SK-N-SH (cell line): Measurements from ENCODE around the gene GRM2. TPM values are rescaled to one million over a fixed set of nuclear protein-coding genes. Genes with fewer than 3 reads are reported as not detected.

Experiments used
- CTCF ChIA-PET: fragments of 300-600, 350-600 bp; formaldehyde crosslinking; extraction: SDS; loops from one replicate; lab custom pipeline; 2021; lab: Yijun Ruan, JAX
- POLR2A ChIA-PET: fragments of 350-600 bp; sonication (Branson Sonifier 250); formaldehyde crosslinking; extraction: SDS; loops from one replicate; lab custom pipeline; 2020; ENCODE audit warnings: antibody characterized with exemption, inconsistent platforms; lab: Yijun Ruan, JAX
- DNase-seq: peaks from one replicate; pipeline ENCODE4 v3.0.0; 2012
- H2AFZ ChIP-seq: fragments of 200-600 bp; sonication (generic); 2 replicates; pipeline ENCODE4 v1.8.1; 2016; ENCODE audit warnings: antibody characterized with exemption, mild to moderate bottlenecking, low read depth
- H3F3A ChIP-seq: fragments of 200-600 bp; sonication (generic); replicated peaks from 2 replicates; pipeline ENCODE3; 2016; ENCODE audit warnings: antibody characterized with exemption, mild to moderate bottlenecking; ENCODE audit not compliant: insufficient read depth
- H3K27ac ChIP-seq, 2 experiments: fragments of 200-500 bp in 1 of 2; fragments of 200-600 bp in 1 of 2; sonication (Bioruptor generic) in 1 of 2; sonication (generic), shearing (Covaris generic) in 1 of 2; 2 replicates each; pipeline versions ENCODE4 v1.5.1 to v1.6.1; 2014 to 2016; ENCODE audit warnings: low read depth in 2 of 2, inconsistent platforms in 1 of 2, low read length in 1 of 2, mild to moderate bottlenecking in 1 of 2, mixed read lengths in 1 of 2
- H3K27me3 ChIP-seq: fragments of 200-600 bp; sonication (generic), shearing (Covaris generic); 2 replicates; pipeline ENCODE4 v1.6.1; 2016; ENCODE audit warnings: mixed run types; ENCODE audit not compliant: insufficient read depth
- H3K36me3 ChIP-seq, 2 experiments: fragments of 200-500 bp in 1 of 2; fragments of 200-600 bp in 1 of 2; sonication (Bioruptor generic) in 1 of 2; sonication (generic) in 1 of 2; replicated peaks in 1 of 2; 2 replicates each; pipeline versions ENCODE3 to v1.5.1; 2014 to 2016; ENCODE audit warnings: low read length in 1 of 2, mild to moderate bottlenecking in 1 of 2; ENCODE audit not compliant: insufficient read depth in 2 of 2, control insufficient read depth in 1 of 2
- H3K4me1 ChIP-seq, 2 experiments: fragments of 200-500 bp in 1 of 2; fragments of 200-600 bp in 1 of 2; sonication (Bioruptor generic) in 1 of 2; sonication (generic), shearing (Covaris generic) in 1 of 2; 2 replicates each; pipeline versions ENCODE4 v1.5.1 to v1.6.1; 2014 to 2016; ENCODE audit warnings: low read depth in 1 of 2, low read length in 1 of 2, mixed run types in 1 of 2; ENCODE audit not compliant: insufficient read depth in 2 of 2, control insufficient read depth in 1 of 2
- H3K4me2 ChIP-seq: fragments of 200-600 bp; sonication (generic), shearing (Covaris generic); 2 replicates; pipeline ENCODE4 v1.6.1; 2017; ENCODE audit warnings: mixed run types
- H3K4me3 ChIP-seq, 2 experiments: fragments of 200-500 bp in 1 of 2; fragments of 200-600 bp in 1 of 2; sonication (Bioruptor generic) in 1 of 2; sonication (generic), shearing (Covaris generic) in 1 of 2; 2 replicates each; pipeline versions ENCODE4 v1.5.1 to v1.8.1; 2014 to 2016; ENCODE audit warnings: low read depth in 2 of 2, inconsistent platforms in 1 of 2, low read length in 1 of 2, mild to moderate bottlenecking in 1 of 2, mixed read lengths in 1 of 2, moderate library complexity in 1 of 2
- H3K79me2 ChIP-seq: fragments of 200-600 bp; sonication (generic); 2 replicates; pipeline ENCODE4 v1.8.1; 2017; ENCODE audit warnings: mild to moderate bottlenecking; ENCODE audit not compliant: insufficient read depth
- H3K9ac ChIP-seq: fragments of 200-600 bp; sonication (generic); 2 replicates; pipeline ENCODE4 v1.6.1; 2017; ENCODE audit warnings: mixed run types
- H3K9me2 ChIP-seq: fragments of 200-600 bp; sonication (generic); 2 replicates; pipeline ENCODE4 v1.6.1; 2017; ENCODE audit warnings: mixed run types
- H3K9me3 ChIP-seq: fragments of 200-600 bp; sonication (generic); 2 replicates; pipeline ENCODE4 v1.6.1; 2017; ENCODE audit warnings: mixed run types, mild to moderate bottlenecking, moderate library complexity
- H4K20me1 ChIP-seq: fragments of 200-600 bp; sonication (generic); 2 replicates; pipeline ENCODE4 v1.6.1; 2017; ENCODE audit warnings: mild to moderate bottlenecking, mixed run types; ENCODE audit not compliant: insufficient read depth
- ELF1 ChIP-seq: IDR thresholded peaks from 2 replicates; pipeline ENCODE4 v1.4.0; 2012
- EZH2phosphoT487 ChIP-seq: fragments of 200-600 bp; sonication (generic); IDR thresholded peaks from 2 replicates; pipeline ENCODE4 v1.6.1; 2017; ENCODE audit warnings: low read depth, mixed run types, mild to moderate bottlenecking, antibody characterized with exemption, moderate library complexity, borderline replicate concordance
- FOXJ3 ChIP-seq: sonication (generic); formaldehyde crosslinking; IDR thresholded peaks from 2 replicates; pipeline ENCODE4 v1.5.1; 2020; ENCODE audit warnings: mild to moderate bottlenecking, missing genetic modification reagents
- JUND ChIP-seq: IDR thresholded peaks from 2 replicates; pipeline ENCODE4 v1.4.0; 2012
- NFIC ChIP-seq: IDR thresholded peaks from 2 replicates; pipeline ENCODE4 v1.4.0; 2012; ENCODE audit warnings: borderline replicate concordance
- RAD21 ChIP-seq: IDR thresholded peaks from 2 replicates; pipeline ENCODE4 v1.6.1; 2012; ENCODE audit warnings: mild to moderate bottlenecking, low read length
- RCOR1 ChIP-seq: fragments of 150-350 bp; IDR thresholded peaks from 2 replicates; pipeline ENCODE4 v1.6.1; 2017; ENCODE audit warnings: antibody characterized with exemption, low read length
- TEAD4 ChIP-seq: IDR thresholded peaks from 2 replicates; pipeline ENCODE4 v1.4.0; 2012; ENCODE audit warnings: mild to moderate bottlenecking, borderline replicate concordance; ENCODE audit not compliant: insufficient read depth
- WGBS: methylation state at CpG from one replicate; pipeline ENCODE4 v1.1.6; 2017; ENCODE audit warnings: low lambda C conversion rate; 5-methylcytosine and 5-hydroxymethylcytosine counted together
- polyA plus RNA-seq, 3 experiments: library from polyadenylated mRNA; depleted of rRNA; stranded (reverse); fragments of >200 nt; gene quantifications; 2 replicates each; pipeline ENCODE4 v1.2.3, GENCODE V29; 2012
- TF ChIP-seq, protein P1 (sequence below): fragments of 150-350 bp; IDR thresholded peaks from 2 replicates; pipeline ENCODE4 v1.6.1; 2017; ENCODE audit warnings: antibody characterized with exemption, low read length, low read depth, borderline replicate concordance
- TF ChIP-seq, protein P2 (sequence below): IDR thresholded peaks from 2 replicates; pipeline ENCODE4 v1.4.0; 2012; ENCODE audit warnings: low read depth, borderline replicate concordance
- TF ChIP-seq, protein P3 (sequence below): IDR thresholded peaks from 2 replicates; pipeline ENCODE4 v1.4.0; 2012; ENCODE audit warnings: low read depth, borderline replicate concordance
- TF ChIP-seq, protein P4 (sequence below): fragments of 150-350 bp; IDR thresholded peaks from 2 replicates; pipeline ENCODE4 v1.6.1; 2016; ENCODE audit warnings: mild to moderate bottlenecking, low read depth, low read length

Gene GRM2
- polyA plus RNA-seq, 1 of the 3 experiments (the other 2 are of a cell fraction), result 0.15 TPM

DNA sequence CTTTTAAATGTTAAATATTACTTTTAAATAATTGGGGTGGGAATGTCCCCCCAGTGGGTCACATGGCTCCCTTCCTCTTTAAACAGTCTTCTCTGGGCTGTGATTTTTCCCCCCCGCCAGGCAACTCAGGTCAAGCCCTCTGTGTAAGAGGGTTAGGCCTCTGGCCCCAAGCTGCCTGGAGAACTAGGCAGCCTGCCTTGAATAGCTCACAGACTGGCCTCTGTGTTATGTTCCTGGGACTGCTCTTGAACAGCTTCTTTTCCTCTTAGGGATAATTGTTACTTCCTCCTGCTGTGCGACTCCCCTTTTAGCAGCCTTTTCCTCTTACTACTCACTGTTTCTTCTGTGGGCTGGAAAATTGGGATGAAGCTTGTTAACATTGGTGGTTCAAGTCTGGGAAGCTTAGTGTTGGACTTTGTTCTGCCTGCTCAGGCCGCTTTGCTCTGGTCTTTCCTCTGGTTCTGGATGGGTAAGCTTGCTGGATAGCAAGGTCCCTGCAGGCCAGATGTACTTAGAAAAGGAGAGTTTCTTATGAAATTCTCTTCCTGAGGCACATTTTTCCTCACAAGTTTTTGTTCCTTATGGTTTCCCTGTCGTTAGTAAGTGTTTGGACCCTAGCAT is 33.6 kb upstream of the GRM2 start:
- H4K20me1 ChIP-seq, result peaks cover 9% of the 10 kb centered on the region; the same call in 1 of the 2 replicates

DNA sequence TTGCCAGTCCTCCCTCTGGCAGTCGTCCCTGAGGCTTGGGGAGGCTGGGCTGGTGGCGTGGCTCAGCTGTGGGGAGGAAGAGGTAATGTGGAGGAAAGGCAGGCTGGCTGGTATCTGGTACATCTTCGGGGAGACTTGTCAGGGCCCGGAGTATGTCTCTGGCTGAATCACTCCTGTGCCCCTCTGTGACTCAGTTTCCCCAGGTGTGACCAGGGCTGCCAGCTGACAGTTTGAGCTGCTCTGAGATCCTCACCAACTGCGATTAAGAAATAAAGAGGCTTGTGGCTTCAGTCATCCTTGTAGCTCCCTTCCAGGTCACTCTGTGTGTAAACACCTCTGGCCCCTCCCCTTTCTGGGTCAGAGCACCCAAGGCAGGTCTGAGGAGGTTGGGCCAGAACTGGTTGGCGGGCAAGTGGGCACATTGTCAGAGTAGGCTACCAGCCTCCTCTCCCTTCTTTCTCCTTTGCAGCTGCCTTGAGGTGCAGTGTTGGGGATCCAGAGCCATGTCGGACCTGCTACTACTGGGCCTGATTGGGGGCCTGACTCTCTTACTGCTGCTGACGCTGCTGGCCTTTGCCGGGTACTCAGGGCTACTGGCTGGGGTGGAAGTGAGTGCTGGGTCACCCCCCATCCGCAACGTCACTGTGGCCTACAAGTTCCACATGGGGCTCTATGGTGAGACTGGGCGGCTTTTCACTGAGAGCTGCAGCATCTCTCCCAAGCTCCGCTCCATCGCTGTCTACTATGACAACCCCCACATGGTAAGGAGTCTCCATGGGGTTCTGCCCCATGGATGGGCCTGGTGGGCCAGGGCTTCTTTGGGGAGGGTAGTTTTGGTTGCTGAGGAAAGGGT is 32.8 kb upstream of the GRM2 start:
- 92% methylated on average over 9 of the region's 14 CpGs for WGBS
- Histone ChIP-seq H4K20me1 (peaks cover 12% of the 10 kb centered on the region; the same call in 1 of the 2 replicates), H3K9me2 (no peaks in the 10 kb centered on the region), H3K4me1 (peaks cover 6 to 17% of the 10 kb centered on the region in 2 experiments; a peak in 3 of 4 replicates), H3K27ac (no peak overlapping the region), H3K79me2 (peaks cover 27% of the 10 kb centered on the region), H3K36me3 (peaks cover 0 to 25% of the 10 kb centered on the region in 2 experiments), H3K27me3 (no peaks in the 10 kb centered on the region), H3K4me2 (no peak overlapping the region), H3F3A (peaks cover 13% of the 10 kb centered on the region), H3K4me3 (no peak overlapping the region), H3K9me3 (no peaks in the 10 kb centered on the region), H2AFZ (no peak overlapping the region), H3K9ac (no peak overlapping the region)
- POLR2A ChIA-PET, result interaction anchor here (1.0 kb wide), 1 partner anchor 289 kb away, joined by 3 read pairs; the partner anchor contains the start of gene MANF
- CTCF ChIA-PET, result interaction anchor here (1.0 to 10.3 kb wide), 6 partner anchors 8 to 300 kb away, joined by 3 to 209 read pairs (median 7); partner anchors contain the start of genes ABHD14B and DCAF1
- DNase-seq, result no peak
- TF ChIP-seq, protein P1, sequence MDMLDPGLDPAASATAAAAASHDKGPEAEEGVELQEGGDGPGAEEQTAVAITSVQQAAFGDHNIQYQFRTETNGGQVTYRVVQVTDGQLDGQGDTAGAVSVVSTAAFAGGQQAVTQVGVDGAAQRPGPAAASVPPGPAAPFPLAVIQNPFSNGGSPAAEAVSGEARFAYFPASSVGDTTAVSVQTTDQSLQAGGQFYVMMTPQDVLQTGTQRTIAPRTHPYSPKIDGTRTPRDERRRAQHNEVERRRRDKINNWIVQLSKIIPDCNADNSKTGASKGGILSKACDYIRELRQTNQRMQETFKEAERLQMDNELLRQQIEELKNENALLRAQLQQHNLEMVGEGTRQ, result no peak
- TF ChIP-seq JUND (no peak), RCOR1 (no peak), TEAD4 (no peak), NFIC (no peak), FOXJ3 (no peak), RAD21 (no peak)
- TF ChIP-seq, protein P2, sequence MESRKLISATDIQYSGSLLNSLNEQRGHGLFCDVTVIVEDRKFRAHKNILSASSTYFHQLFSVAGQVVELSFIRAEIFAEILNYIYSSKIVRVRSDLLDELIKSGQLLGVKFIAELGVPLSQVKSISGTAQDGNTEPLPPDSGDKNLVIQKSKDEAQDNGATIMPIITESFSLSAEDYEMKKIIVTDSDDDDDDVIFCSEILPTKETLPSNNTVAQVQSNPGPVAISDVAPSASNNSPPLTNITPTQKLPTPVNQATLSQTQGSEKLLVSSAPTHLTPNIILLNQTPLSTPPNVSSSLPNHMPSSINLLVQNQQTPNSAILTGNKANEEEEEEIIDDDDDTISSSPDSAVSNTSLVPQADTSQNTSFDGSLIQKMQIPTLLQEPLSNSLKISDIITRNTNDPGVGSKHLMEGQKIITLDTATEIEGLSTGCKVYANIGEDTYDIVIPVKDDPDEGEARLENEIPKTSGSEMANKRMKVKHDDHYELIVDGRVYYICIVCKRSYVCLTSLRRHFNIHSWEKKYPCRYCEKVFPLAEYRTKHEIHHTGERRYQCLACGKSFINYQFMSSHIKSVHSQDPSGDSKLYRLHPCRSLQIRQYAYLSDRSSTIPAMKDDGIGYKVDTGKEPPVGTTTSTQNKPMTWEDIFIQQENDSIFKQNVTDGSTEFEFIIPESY, result no peak
- TF ChIP-seq, protein P3, sequence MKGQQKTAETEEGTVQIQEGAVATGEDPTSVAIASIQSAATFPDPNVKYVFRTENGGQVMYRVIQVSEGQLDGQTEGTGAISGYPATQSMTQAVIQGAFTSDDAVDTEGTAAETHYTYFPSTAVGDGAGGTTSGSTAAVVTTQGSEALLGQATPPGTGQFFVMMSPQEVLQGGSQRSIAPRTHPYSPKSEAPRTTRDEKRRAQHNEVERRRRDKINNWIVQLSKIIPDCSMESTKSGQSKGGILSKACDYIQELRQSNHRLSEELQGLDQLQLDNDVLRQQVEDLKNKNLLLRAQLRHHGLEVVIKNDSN, result no peak

More for the DNA sequence above, 33.6 kb upstream of the GRM2 start:
- peaks cover 0 to 23% of the 10 kb centered on the region in 2 experiments for H3K36me3 ChIP-seq
- H3K4me2 ChIP-seq, result no peak overlapping the region
- POLR2A ChIA-PET, result interaction anchor here (1.0 kb wide), 1 partner anchor 288 kb away, joined by 3 read pairs; the partner anchor contains the start of gene MANF
- CTCF ChIA-PET, result interaction anchor here (1.0 to 10.3 kb wide), 5 partner anchors 9 to 173 kb away, joined by 3 to 209 read pairs (median 10); partner anchors contain the start of gene DCAF1
- WGBS, result 98% methylated on average over 4 of the region's 4 CpGs
- H3K27me3 ChIP-seq, result no peaks in the 10 kb centered on the region
- TF ChIP-seq, protein P4, sequence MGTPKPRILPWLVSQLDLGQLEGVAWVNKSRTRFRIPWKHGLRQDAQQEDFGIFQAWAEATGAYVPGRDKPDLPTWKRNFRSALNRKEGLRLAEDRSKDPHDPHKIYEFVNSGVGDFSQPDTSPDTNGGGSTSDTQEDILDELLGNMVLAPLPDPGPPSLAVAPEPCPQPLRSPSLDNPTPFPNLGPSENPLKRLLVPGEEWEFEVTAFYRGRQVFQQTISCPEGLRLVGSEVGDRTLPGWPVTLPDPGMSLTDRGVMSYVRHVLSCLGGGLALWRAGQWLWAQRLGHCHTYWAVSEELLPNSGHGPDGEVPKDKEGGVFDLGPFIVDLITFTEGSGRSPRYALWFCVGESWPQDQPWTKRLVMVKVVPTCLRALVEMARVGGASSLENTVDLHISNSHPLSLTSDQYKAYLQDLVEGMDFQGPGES, result no peak
- TF ChIP-seq EZH2phosphoT487 (no peak), RCOR1 (no peak), ELF1 (no peak)
- H3K9me2 ChIP-seq, result no peaks in the 10 kb centered on the region
- DNase-seq, result no peak
- peaks cover 10 to 22% of the 10 kb centered on the region in 2 experiments; a peak in 3 of 4 replicates for H3K4me1 ChIP-seq
- H3K9me3 ChIP-seq, result no peaks in the 10 kb centered on the region
- H3F3A ChIP-seq, result peaks cover 13% of the 10 kb centered on the region
- H3K9ac ChIP-seq, result no peak overlapping the region
- H3K79me2 ChIP-seq, result peaks cover 27% of the 10 kb centered on the region
- H2AFZ ChIP-seq, result no peak overlapping the region
- H3K4me3 ChIP-seq, result no peak overlapping the region
- H3K27ac ChIP-seq, result no peak overlapping the region
